IMR-90 (cell line): Measurements from ENCODE around the gene FMNL1. TPM values are rescaled to one million over a fixed set of nuclear protein-coding genes. Genes with fewer than 3 reads are reported as not detected.

Experiments used
- ATAC-seq: fragments of 200-7000 bp; cut with Tn5 transposase; 2 replicates; pipeline ENCODE4 v1.9.1; 2020; ENCODE audit warnings: low read depth, mild to moderate bottlenecking, moderate library complexity
- BruUV-seq: library from RNA; stranded (reverse); fragments of 400-500 nt; replicated peaks from 2 replicates; lab custom pipeline; 2021; lab: Mats Ljungman, UMichigan
- CTCF ChIA-PET: fragments of 300-600 bp; formaldehyde crosslinking; extraction: SDS; loops from one replicate; lab custom pipeline; 2021; ENCODE audit warnings: antibody characterized with exemption; lab: Yijun Ruan, JAX
- POLR2A ChIA-PET: fragments of 300-600 bp; sonication (Branson Sonifier 250); formaldehyde crosslinking; loops from one replicate; lab custom pipeline; 2022; ENCODE audit warnings: antibody characterized with exemption; ENCODE audit not compliant: unreplicated experiment; lab: Charles Lee
- DNase-seq: peaks from one replicate; pipeline ENCODE4 v3.0.0; 2013
- H2AFZ ChIP-seq: replicated peaks from 2 replicates; pipeline ENCODE3; 2013; ENCODE audit warnings: low read length, mild to moderate bottlenecking; ENCODE audit not compliant: poor library complexity
- H2AK5ac ChIP-seq: 2 replicates; pipeline ENCODE4 v1.6.1; 2013; ENCODE audit warnings: low read depth, low read length, inconsistent platforms
- H2AK9ac ChIP-seq: replicated peaks from 2 replicates; pipeline ENCODE3; 2013; ENCODE audit warnings: mild to moderate bottlenecking, low read depth, low read length, moderate library complexity; ENCODE audit not compliant: poor library complexity
- H2BK120ac ChIP-seq: 2 replicates; pipeline ENCODE4 v1.6.1; 2013; ENCODE audit warnings: low read depth, low read length, inconsistent platforms
- H2BK15ac ChIP-seq: 3 replicates; pipeline ENCODE4 v1.6.1; 2013; ENCODE audit warnings: low read depth, low read length, inconsistent platforms
- H2BK20ac ChIP-seq: 2 replicates; pipeline ENCODE4 v1.6.1; 2013; ENCODE audit warnings: low read depth, mild to moderate bottlenecking, inconsistent platforms, low read length, moderate library complexity
- H2BK5ac ChIP-seq: 2 replicates; pipeline ENCODE4 v1.6.1; 2013; ENCODE audit warnings: mild to moderate bottlenecking, low read depth, low read length, inconsistent platforms; ENCODE audit not compliant: poor library complexity, severe bottlenecking
- H3K14ac ChIP-seq: replicated peaks from 2 replicates; pipeline ENCODE4 v1.6.1; 2013; ENCODE audit warnings: low read depth, low read length, inconsistent platforms
- H3K18ac ChIP-seq: 2 replicates; pipeline ENCODE4 v1.6.1; 2013; ENCODE audit warnings: low read depth, low read length, control low read depth
- H3K23ac ChIP-seq: 2 replicates; pipeline ENCODE4 v1.6.1; 2013; ENCODE audit warnings: low read depth, low read length, inconsistent platforms
- H3K27ac ChIP-seq: 2 replicates; pipeline ENCODE4 v1.5.1; 2013; ENCODE audit warnings: mild to moderate bottlenecking, control low read depth, low read length; ENCODE audit not compliant: insufficient read depth
- H3K27me3 ChIP-seq: 2 replicates; pipeline ENCODE4 v1.6.1; 2013; ENCODE audit warnings: low read length; ENCODE audit not compliant: control insufficient read depth, insufficient read depth
- H3K36me3 ChIP-seq: 2 replicates; pipeline ENCODE4 v1.6.1; 2013; ENCODE audit warnings: low read length, mixed read lengths; ENCODE audit not compliant: control insufficient read depth, insufficient read depth
- H3K4ac ChIP-seq: 2 replicates; pipeline ENCODE4 v1.6.1; 2013; ENCODE audit warnings: low read depth, low read length, inconsistent platforms
- H3K4me1 ChIP-seq: 2 replicates; pipeline ENCODE4 v1.6.1; 2013; ENCODE audit warnings: low read length, mixed read lengths; ENCODE audit not compliant: control insufficient read depth, insufficient read depth
- H3K4me2 ChIP-seq: 2 replicates; pipeline ENCODE4 v1.6.1; 2013; ENCODE audit warnings: low read depth, mild to moderate bottlenecking, control low read depth, low read length, moderate library complexity
- H3K4me3 ChIP-seq: 2 replicates; pipeline ENCODE4 v1.5.1; 2013; ENCODE audit warnings: low read depth, mild to moderate bottlenecking, control low read depth, low read length, moderate library complexity; ENCODE audit not compliant: insufficient read depth
- H3K56ac ChIP-seq: 2 replicates; pipeline ENCODE4 v1.6.1; 2013; ENCODE audit warnings: low read length, inconsistent platforms; ENCODE audit not compliant: insufficient read depth; ENCODE audit errors: extremely low read depth
- H3K79me1 ChIP-seq, 2 experiments: 2 replicates each; pipeline ENCODE4 v1.6.1; 2013; ENCODE audit warnings: low read length in 2 of 2, inconsistent platforms in 1 of 2, low read depth in 1 of 2
- H3K9ac ChIP-seq: 2 replicates; pipeline ENCODE4 v1.6.1; 2013; ENCODE audit warnings: low read depth, low read length, control low read depth
- H3K9me1 ChIP-seq: 2 replicates; pipeline ENCODE4 v1.6.1; 2013; ENCODE audit warnings: low read length, inconsistent platforms; ENCODE audit not compliant: insufficient read depth
- H3K9me3 ChIP-seq: 2 replicates; pipeline ENCODE4 v1.6.1; 2013; ENCODE audit warnings: low read length; ENCODE audit not compliant: control insufficient read depth, insufficient read depth
- H4K20me1 ChIP-seq: 2 replicates; pipeline ENCODE4 v1.6.1; 2013; ENCODE audit warnings: low read length, inconsistent platforms; ENCODE audit not compliant: insufficient read depth
- H4K5ac ChIP-seq: 2 replicates; pipeline ENCODE4 v1.6.1; 2013; ENCODE audit warnings: mild to moderate bottlenecking, low read depth, low read length, control low read depth
- H4K8ac ChIP-seq, 2 experiments: 2 replicates each; pipeline ENCODE4 v1.6.1; 2013; ENCODE audit warnings: low read depth in 2 of 2, low read length in 2 of 2, control low read depth in 1 of 2, inconsistent platforms in 1 of 2
- H4K91ac ChIP-seq: 2 replicates; pipeline ENCODE4 v1.6.1; 2013; ENCODE audit warnings: low read depth, low read length, inconsistent platforms; ENCODE audit not compliant: insufficient read depth
- BHLHE40 ChIP-seq: fragments of 150-350 bp; IDR thresholded peaks from 2 replicates; pipeline ENCODE4 v1.6.1; 2016; ENCODE audit warnings: mild to moderate bottlenecking, low read depth, low read length
- CEBPB ChIP-seq: IDR thresholded peaks from 2 replicates; pipeline ENCODE4 v1.6.1; 2012; ENCODE audit warnings: low read depth, low read length, improper control_type of control experiment
- CHD1 ChIP-seq: IDR thresholded peaks from 2 replicates; pipeline ENCODE4 v1.6.1; 2012; ENCODE audit warnings: low read depth, low read length, improper control_type of control experiment
- CTCF ChIP-seq: conservative IDR thresholded peaks from 2 replicates; pipeline ENCODE4 v1.5.1; 2012; ENCODE audit warnings: mild to moderate bottlenecking, low read depth, low read length, improper control_type of control experiment
- ELK1 ChIP-seq: fragments of 150-350 bp; IDR thresholded peaks from 2 replicates; pipeline ENCODE4 v1.6.1; 2016; ENCODE audit warnings: low read depth, mild to moderate bottlenecking, low read length, moderate library complexity, borderline replicate concordance
- FOS ChIP-seq: fragments of 150-350 bp; IDR thresholded peaks from 2 replicates; pipeline ENCODE4 v1.6.1; 2016; ENCODE audit warnings: low read depth, low read length
- MAFK ChIP-seq: IDR thresholded peaks from 2 replicates; pipeline ENCODE4 v1.6.1; 2012; ENCODE audit warnings: low read depth, low read length, improper control_type of control experiment
- MAZ ChIP-seq: IDR thresholded peaks from 2 replicates; pipeline ENCODE4 v1.6.1; 2012; ENCODE audit warnings: low read depth, mild to moderate bottlenecking, low read length, improper control_type of control experiment, moderate library complexity, borderline replicate concordance
- NFE2L2 ChIP-seq: fragments of 150-350 bp; IDR thresholded peaks from 2 replicates; pipeline ENCODE4 v1.6.1; 2016; ENCODE audit warnings: low read depth, mild to moderate bottlenecking, low read length
- POLR2A ChIP-seq: IDR thresholded peaks from 2 replicates; pipeline ENCODE4 v1.6.1; 2012; ENCODE audit warnings: mild to moderate bottlenecking, low read depth, low read length
- RAD21 ChIP-seq: IDR thresholded peaks from 2 replicates; pipeline ENCODE4 v1.6.1; 2012; ENCODE audit warnings: low read length, improper control_type of control experiment
- RFX5 ChIP-seq: IDR thresholded peaks from 2 replicates; pipeline ENCODE4 v1.8.0; 2012; ENCODE audit warnings: low read depth, mild to moderate bottlenecking, low read length, moderate library complexity
- SMC3 ChIP-seq: fragments of 150-350 bp; IDR thresholded peaks from 2 replicates; pipeline ENCODE4 v1.6.1; 2016; ENCODE audit warnings: low read depth, mild to moderate bottlenecking, antibody characterized with exemption, low read length, moderate library complexity
- USF2 ChIP-seq: fragments of 150-350 bp; IDR thresholded peaks from 2 replicates; pipeline ENCODE4 v1.6.1; 2017; ENCODE audit warnings: mild to moderate bottlenecking, antibody characterized with exemption, low read length, low read depth
- WGBS, 2 experiments: methylation state at CpG; one replicate each; pipeline versions ENCODE4 v1.1.5 to v1.1.7; 2013; ENCODE audit warnings: missing lambda C conversion rate in 2 of 2; ENCODE audit not compliant: insufficient read length in 1 of 2; ENCODE audit errors: extremely low coverage in 2 of 2; 5-methylcytosine and 5-hydroxymethylcytosine counted together
- dilution Hi-C: fragments of 300-500 bp; cut with HindIII; formaldehyde crosslinking; loops from one replicate; pipeline ENCODE4 v1.14.3; 2018; ENCODE audit warnings: low sequenced_read_pairs; ENCODE audit not compliant: unreplicated experiment
- in situ Hi-C: fragments of 300-500 bp; cut with MboI; formaldehyde crosslinking; loops from 3 replicates; pipeline ENCODE4 v1.14.3; 2019; ENCODE audit warnings: low sequenced_read_pairs, inconsistent platforms, mixed read lengths
- intact Hi-C: fragments of 100-400 bp; cut with micrococcal nuclease; formaldehyde crosslinking; loops from 2 replicates; pipeline ENCODE4 v1.10.0; 2022
- polyA plus RNA-seq, 3 experiments: library from polyadenylated mRNA; depleted of rRNA; stranded (reverse); fragments of >200 nt; gene quantifications; 2 replicates each; pipeline ENCODE4 v1.2.3, GENCODE V29; 2012; ENCODE audit warnings: low replicate concordance in 1 of 3
- total RNA-seq: library from RNA; depleted of rRNA; stranded (reverse); fragments of >200 nt; gene quantifications from 2 replicates; pipeline ENCODE4 v1.2.3, GENCODE V29; 2012

FMNL1 gene
- total and polyA plus RNA-seq, 2 of the 4 experiments (the other 2 are of a cell fraction) = 0.36 to 2.3 TPM

DNA sequence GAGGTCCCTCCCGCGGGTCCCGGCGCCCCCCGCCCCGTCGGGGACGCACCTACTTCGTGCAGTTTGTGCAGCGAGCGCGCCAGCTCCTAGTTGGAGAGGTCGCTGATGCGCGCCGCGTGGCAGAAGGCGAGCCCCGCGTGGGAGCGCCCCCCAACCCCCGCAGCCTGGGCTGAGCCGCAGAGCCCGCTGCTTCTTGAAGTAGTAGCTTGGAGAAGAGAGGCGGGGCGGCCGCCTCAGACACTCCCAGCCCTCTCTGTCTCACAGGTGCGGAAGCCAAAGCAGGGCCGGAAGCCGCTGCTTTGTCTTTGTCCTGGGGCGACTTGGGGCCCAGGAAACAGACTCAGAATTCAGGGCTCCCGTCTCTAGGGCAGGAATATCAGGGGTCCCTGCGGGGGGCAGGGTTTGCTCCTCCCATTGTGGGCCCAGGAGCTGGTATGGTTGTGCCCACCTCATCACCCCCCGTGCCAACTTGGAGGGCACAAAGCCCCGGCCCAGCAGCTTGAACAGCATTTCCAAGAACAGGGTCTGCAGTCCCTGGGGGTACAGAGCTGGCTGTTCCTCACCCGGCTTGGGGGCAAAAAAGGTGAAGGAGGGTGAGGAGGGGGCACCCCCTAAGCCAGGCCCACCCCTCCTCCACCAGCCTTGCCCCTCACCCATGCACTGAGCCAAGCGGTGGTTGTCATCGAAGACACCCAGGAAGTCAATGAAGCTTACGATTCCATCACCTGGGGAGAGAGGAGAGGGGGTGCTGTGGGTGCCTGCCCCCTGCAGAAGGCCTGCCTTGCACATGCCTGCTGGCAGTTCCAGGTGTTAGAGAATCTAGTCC is 26.7 kb downstream of the FMNL1 start:
- H3K36me3 ChIP-seq = peaks cover 8% of the 10 kb centered on the region; the same call in 1 of the 2 replicates
- H3K4me3 ChIP-seq = peak overlapping the region; percentile 67
- H2AK9ac ChIP-seq = peak overlapping the region; percentile 90
- POLR2A ChIA-PET = interaction anchor here (1.1 kb wide), 1 partner anchor 100 kb away, joined by 3 read pairs; the partner anchor contains the start of gene HEXIM1
- peaks cover 5% of the 10 kb centered on the region for H4K20me1 ChIP-seq
- H3K4me2 ChIP-seq = peak overlapping the region; percentile 69
- H3K4ac ChIP-seq = peak overlapping the region; percentile 67
- peak overlapping the region; percentile 60 for H3K9ac ChIP-seq
- H2BK5ac ChIP-seq = no peak overlapping the region
- peak overlapping the region; percentile 96 for H2AFZ ChIP-seq
- DNase-seq = no peak
- H3K23ac ChIP-seq = no peak overlapping the region
- in situ Hi-C loops (no loop called here), dilution Hi-C loops (no loop called here), intact Hi-C loops (no loop called here)
- H4K91ac ChIP-seq = no peak overlapping the region; the same call in 1 of the 2 replicates
- peaks cover 5% of the 10 kb centered on the region; the same call in 1 of the 2 replicates for H3K4me1 ChIP-seq
- no TSS peak for BruUV-seq
- no peaks in the 10 kb centered on the region for H3K9me1 ChIP-seq
- no peak overlapping the region for H3K56ac ChIP-seq
- peak; percentile 1 for ATAC-seq
- 2% methylated on average over 9 of the region's 39 CpGs; no CpG with 5 or more reads in 1 of the 2 experiments for WGBS, 2 experiments
- no peak overlapping the region for H2BK20ac ChIP-seq
- no peaks in the 10 kb centered on the region for H3K27me3 ChIP-seq
- 0 out of 2 replicates have a peak overlapping the region, but pooled peaks have one; percentile 4 for H2AK5ac ChIP-seq
- H3K18ac ChIP-seq = 0 out of 2 replicates have a peak overlapping the region, but pooled peaks have one; percentile 14
- H3K9me3 ChIP-seq = no peaks in the 10 kb centered on the region
- CTCF ChIA-PET = interaction anchor here (0.7 kb wide), 1 partner anchor 158 kb away, joined by 3 read pairs; no protein-coding TSS in a partner anchor
- H3K79me1 ChIP-seq = peaks cover 0 to 9% of the 10 kb centered on the region in 2 experiments; a peak in 1 of 4 replicates
- H4K8ac ChIP-seq = peak overlapping the region; percentile 93
- no peak overlapping the region for H2BK15ac ChIP-seq
- H3K27ac ChIP-seq = no peak overlapping the region; the same call in 1 of the 2 replicates
- no peak overlapping the region for H2BK120ac ChIP-seq
- H4K5ac ChIP-seq = peak overlapping the region; percentile 65
- no peak overlapping the region for H3K14ac ChIP-seq
- TF ChIP-seq MAFK (no peak), FOS (no peak), NFE2L2 (no peak), RAD21 (no peak), MAZ (no peak), BHLHE40 (no peak), CHD1 (no peak), ELK1 (no peak), USF2 (no peak), POLR2A (no peak), SMC3 (no peak), RFX5 (no peak), CTCF (no peak), CEBPB (no peak)
